Neuronal stem cell (in vitro differentiated cells): ENCODE data around the gene HESX1.

Experiments
- DNase-seq: peaks from one replicate; pipeline ENCODE4 v3.0.0-alpha.2; 2013; ENCODE audit warnings: low spot score
- H2AFZ ChIP-seq: one replicate; pipeline ENCODE4 v1.6.1; 2013; ENCODE audit warnings: mild to moderate bottlenecking, low read length, inconsistent platforms
- H2AK5ac ChIP-seq: 2 replicates; pipeline ENCODE4 v1.6.1; 2013; ENCODE audit warnings: low read depth, mild to moderate bottlenecking, inconsistent platforms, low read length, moderate library complexity, mixed read lengths
- H2BK120ac ChIP-seq: 2 replicates; pipeline ENCODE4 v1.6.1; 2013; ENCODE audit warnings: low read depth, mild to moderate bottlenecking, inconsistent platforms, low read length, moderate library complexity, mixed read lengths
- H2BK12ac ChIP-seq: one replicate; pipeline ENCODE4 v1.6.1; 2013; ENCODE audit warnings: low read length, inconsistent platforms
- H2BK15ac ChIP-seq: 2 replicates; pipeline ENCODE4 v1.6.1; 2013; ENCODE audit warnings: mild to moderate bottlenecking, low read length, inconsistent platforms, mixed read lengths
- H2BK5ac ChIP-seq: one replicate; pipeline ENCODE4 v1.6.1; 2013; ENCODE audit warnings: inconsistent platforms, mild to moderate bottlenecking, low read length, moderate library complexity
- H3K14ac ChIP-seq: one replicate; pipeline ENCODE4 v1.6.1; 2013; ENCODE audit warnings: low read length, inconsistent platforms
- H3K18ac ChIP-seq: 2 replicates; pipeline ENCODE4 v1.6.1; 2013; ENCODE audit warnings: low read length, inconsistent platforms
- H3K23ac ChIP-seq: 2 replicates; pipeline ENCODE4 v1.6.1; 2013; ENCODE audit warnings: low read depth, mild to moderate bottlenecking, mixed read lengths, low read length, inconsistent platforms; ENCODE audit not compliant: poor library complexity
- H3K27ac ChIP-seq: replicated peaks from 3 replicates; pipeline ENCODE4 v1.5.1; 2013; ENCODE audit warnings: low read length, inconsistent platforms
- H3K27me3 ChIP-seq, 3 experiments: 2 replicates each; pipeline ENCODE4 v1.6.1; 2013; ENCODE audit warnings: low read length in 3 of 3, mild to moderate bottlenecking in 2 of 3, inconsistent platforms in 1 of 3, low read depth in 1 of 3, mixed read lengths in 1 of 3, moderate library complexity in 1 of 3; ENCODE audit not compliant: control insufficient read depth in 3 of 3, insufficient read depth in 3 of 3
- H3K36me3 ChIP-seq, 2 donors: replicated peaks in 1 of 2; 2 replicates each; pipeline ENCODE4 v1.6.1; 2013; ENCODE audit warnings: low read length in 2 of 2; ENCODE audit not compliant: control insufficient read depth in 2 of 2, insufficient read depth in 2 of 2
- H3K4ac ChIP-seq: 2 replicates; pipeline ENCODE4 v1.6.1; 2013; ENCODE audit warnings: inconsistent platforms, mild to moderate bottlenecking, low read length, moderate library complexity
- H3K4me1 ChIP-seq, 2 donors: 1 replicate in 1 of 2; 2 replicates in 1 of 2; pipeline ENCODE4 v1.6.1; 2013; ENCODE audit warnings: low read length in 2 of 2, low read depth in 1 of 2; ENCODE audit not compliant: control insufficient read depth in 2 of 2, insufficient read depth in 1 of 2
- H3K4me2 ChIP-seq: one replicate; pipeline ENCODE4 v1.6.1; 2013; ENCODE audit warnings: mild to moderate bottlenecking, low read length, inconsistent platforms; ENCODE audit not compliant: insufficient read depth, poor library complexity, severe bottlenecking
- H3K4me3 ChIP-seq, 2 donors: 2 replicates each; pipeline ENCODE4 v1.5.1; 2013; ENCODE audit warnings: low read length in 2 of 2, mild to moderate bottlenecking in 2 of 2, inconsistent platforms in 1 of 2, moderate library complexity in 1 of 2
- H3K79me1 ChIP-seq: one replicate; pipeline ENCODE4 v1.6.1; 2013; ENCODE audit warnings: low read depth, mild to moderate bottlenecking, inconsistent platforms, low read length, moderate library complexity
- H3K9ac ChIP-seq: one replicate; pipeline ENCODE4 v1.6.1; 2013; ENCODE audit warnings: mild to moderate bottlenecking, low read depth, low read length, inconsistent platforms; ENCODE audit not compliant: poor library complexity
- H3K9me3 ChIP-seq, 2 donors: replicated peaks in 1 of 2; 2 replicates each; pipeline versions ENCODE3 to v1.6.1; 2013; ENCODE audit warnings: low read length in 2 of 2, mild to moderate bottlenecking in 2 of 2, inconsistent platforms in 1 of 2, low read depth in 1 of 2, mixed read lengths in 1 of 2, moderate library complexity in 1 of 2; ENCODE audit not compliant: control insufficient read depth in 2 of 2, insufficient read depth in 1 of 2
- H4K8ac ChIP-seq: one replicate; pipeline ENCODE4 v1.6.1; 2013; ENCODE audit warnings: low read depth, mild to moderate bottlenecking, inconsistent platforms, low read length, moderate library complexity
- H4K91ac ChIP-seq: one replicate; pipeline ENCODE4 v1.6.1; 2013; ENCODE audit warnings: low read length, low read depth, mild to moderate bottlenecking, inconsistent platforms; ENCODE audit not compliant: poor library complexity
- WGBS, 2 donors: extraction: QIAGEN DNeasy Blood & Tissue Kit; methylation state at CpG; one replicate each; pipeline ENCODE4 v1.1.7; 2013; ENCODE audit warnings: missing lambda C conversion rate in 2 of 2, mixed read lengths in 1 of 2; ENCODE audit not compliant: insufficient read length in 2 of 2, insufficient replicate concordance in 1 of 2; ENCODE audit errors: extremely low coverage in 2 of 2; 5-methylcytosine and 5-hydroxymethylcytosine counted together

HESX1 gene

DNA sequence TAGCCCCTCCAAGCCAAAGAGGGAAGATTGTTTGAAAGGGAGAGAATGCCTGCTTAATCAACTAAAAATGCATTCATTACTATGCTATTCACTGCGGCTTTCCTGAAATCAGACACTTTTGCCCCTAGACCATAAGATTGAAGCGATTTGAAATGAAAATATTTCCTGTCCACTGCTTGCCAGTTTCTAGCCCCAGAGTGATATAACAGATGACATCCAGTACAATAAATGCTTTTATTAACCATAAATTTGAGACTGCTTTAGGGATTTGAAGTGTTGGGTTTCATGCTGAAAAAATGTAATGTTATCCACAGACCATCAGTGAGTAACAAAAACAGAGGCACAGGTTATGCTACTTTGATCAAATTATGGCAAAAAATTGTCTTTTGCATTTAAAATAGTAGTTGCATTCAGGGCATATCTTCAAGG is 48.7 kb downstream of the HESX1 start:
- Histone ChIP-seq H3K14ac (no peak overlapping the region), H3K27me3 (no peaks in the 10 kb centered on the region), H3K23ac (no peak overlapping the region), H3K4ac (no peak overlapping the region), H2BK12ac (no peak overlapping the region), H2AK5ac (no peak overlapping the region), H2AFZ (no peak overlapping the region), H2BK15ac (no peak overlapping the region), H3K9ac (no peak overlapping the region), H3K36me3 (peaks cover 3 to 15% of the 10 kb centered on the region in 2 donors), H2BK5ac (no peak overlapping the region), H3K4me1 (peaks cover 27 to 40% of the 10 kb centered on the region in 2 donors), H3K4me3 (peak overlapping the region in 1 of 2 donors; percentile 34), H3K79me1 (peaks cover 6% of the 10 kb centered on the region), H2BK120ac (no peak overlapping the region), H3K4me2 (no peak overlapping the region), H4K8ac (no peak overlapping the region), H3K18ac (no peak overlapping the region), H3K9me3 (no peaks in the 10 kb centered on the region), H4K91ac (no peak overlapping the region), H3K27ac (no peak overlapping the region)
- no peak for DNase-seq
- WGBS, 2 donors = no CpG with 5 or more reads among the region's 2 CpGs

DNA sequence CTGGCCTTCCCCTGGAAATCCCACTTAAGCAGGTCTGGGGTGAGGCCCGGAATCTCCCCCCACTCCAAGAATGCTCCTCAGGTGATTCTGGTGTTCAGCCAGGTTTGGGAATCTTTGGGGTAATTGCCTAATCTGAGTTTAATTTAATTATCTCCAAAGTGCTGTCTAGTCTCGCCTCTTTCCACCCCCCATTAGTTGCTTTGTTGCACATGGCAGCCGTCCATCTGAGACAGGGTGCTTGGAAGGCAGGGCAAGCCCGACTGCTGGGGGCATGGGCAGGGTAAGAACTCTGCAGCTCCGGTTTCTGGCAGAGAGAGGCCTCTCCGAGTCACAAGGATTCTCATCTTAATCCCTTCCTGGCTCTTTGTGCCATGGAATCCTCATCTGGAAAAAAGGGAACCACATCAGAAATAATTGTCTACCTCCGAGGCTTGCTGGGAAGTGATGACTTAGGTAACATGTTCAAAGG is 49.6 kb downstream of the HESX1 start:
- no peak overlapping the region for H2BK12ac ChIP-seq
- H3K79me1 ChIP-seq = peaks cover 6% of the 10 kb centered on the region
- no peak overlapping the region for H2BK120ac ChIP-seq
- no peak overlapping the region for H4K8ac ChIP-seq
- H3K27me3 ChIP-seq = no peaks in the 10 kb centered on the region
- H2BK5ac ChIP-seq = no peak overlapping the region
- no peaks in the 10 kb centered on the region for H3K9me3 ChIP-seq
- no peak overlapping the region for H3K4ac ChIP-seq
- peaks cover 3 to 15% of the 10 kb centered on the region in 2 donors for H3K36me3 ChIP-seq
- H3K23ac ChIP-seq = no peak overlapping the region
- no peak overlapping the region for H3K14ac ChIP-seq
- H3K18ac ChIP-seq = no peak overlapping the region
- no peak overlapping the region for H3K4me3 ChIP-seq
- H4K91ac ChIP-seq = no peak overlapping the region
- no peak for DNase-seq
- no peak overlapping the region for H2BK15ac ChIP-seq
- peaks cover 25 to 38% of the 10 kb centered on the region in 2 donors for H3K4me1 ChIP-seq
- H2AFZ ChIP-seq = no peak overlapping the region
- no CpG with 5 or more reads among the region's 7 CpGs for WGBS, 2 donors
- H3K27ac ChIP-seq = peak overlapping the region; percentile 58
- H3K4me2 ChIP-seq = peak overlapping the region; percentile 2
- H2AK5ac ChIP-seq = no peak overlapping the region
- H3K9ac ChIP-seq = no peak overlapping the region
